ENCODE measurements around the gene RPS18. TPM values are rescaled to one million over a fixed set of nuclear protein-coding genes. Genes with fewer than 3 reads are reported as not detected.

The RPS18 gene
- polyA plus RNA-seq, 3 donors = 2,430 to 3,295 (median 2,894) TPM

- Mint-ChIP-seq H3K9me3 (peaks cover 0 to 6% (median 1%) of the 10 kb centered on the region in 7 donors), H3K36me3 (peaks cover 27 to 50% of the 10 kb centered on the region in 2 donors), H3K27me3 (ENCODE audit: low read depth in 3 of 3) (peaks cover 0 to 1% (median 0%) of the 10 kb centered on the region in 3 donors), H3K4me3 (peak overlapping the region; percentile 98), H3K27ac (peak overlapping the region; percentile 95 to 100 (median 99)), H3K4me1 (peaks cover 59% of the 10 kb centered on the region)
- Histone ChIP-seq H3K27me3 (ENCODE audit: control insufficient read depth in 2 of 2, insufficient read depth in 2 of 2, low read length in 2 of 2) (no peaks in the 10 kb centered on the region), H3K9ac (ENCODE audit: insufficient read depth, low read length, poor library complexity, severe bottlenecking) (peak overlapping the region; percentile 98), H3K4me1 (ENCODE audit: control insufficient read depth in 1 of 2, insufficient read depth in 2 of 2, low read length in 2 of 2) (peaks cover 53 to 58% of the 10 kb centered on the region in 2 donors), H4K20me1 (ENCODE audit: insufficient read depth, low read length) (peaks cover 59% of the 10 kb centered on the region), H3K4me3 (replicated peaks in 1 of 3; ENCODE audit: low read depth in 2 of 3, low read length in 3 of 3) (peak overlapping the region; percentile 75 to 98 (median 96)), H3K4me2 (replicated peaks; ENCODE audit: extremely low read depth, low read length, poor library complexity, severe bottlenecking) (peak overlapping the region; percentile 90), H3K79me2 (ENCODE audit: insufficient read depth, low read length) (peaks cover 85% of the 10 kb centered on the region), H2AFZ (ENCODE audit: insufficient read depth, low read depth, low read length, poor library complexity, severe bottlenecking) (peak overlapping the region; percentile 55), H3K9me3 (replicated peaks in 1 of 2; ENCODE audit: control insufficient read depth in 1 of 2, insufficient read depth in 1 of 2, low read length in 2 of 2) (no peaks in the 10 kb centered on the region), H3K27ac (ENCODE audit: low read depth in 1 of 2, low read length in 2 of 2) (peak overlapping the region; percentile 98 to 100), H3K36me3 (replicated peaks in 1 of 2; ENCODE audit: control insufficient read depth in 1 of 2, insufficient read depth in 2 of 2, low read length in 2 of 2) (peaks cover 13 to 35% of the 10 kb centered on the region in 2 donors)
- intact Hi-C loops (cut with micrococcal nuclease) = loop anchor here in 1 of 2 donors (10.0 kb wide), 1 partner anchor 100 kb away; the partner anchor contains the start of genes CUTA and PHF1
- no CpG with 5 or more reads among the region's 10 CpGs for whole genome bisulfite sequencing (ENCODE audit: insufficient coverage)
- TF ChIP-seq, protein P1, sequence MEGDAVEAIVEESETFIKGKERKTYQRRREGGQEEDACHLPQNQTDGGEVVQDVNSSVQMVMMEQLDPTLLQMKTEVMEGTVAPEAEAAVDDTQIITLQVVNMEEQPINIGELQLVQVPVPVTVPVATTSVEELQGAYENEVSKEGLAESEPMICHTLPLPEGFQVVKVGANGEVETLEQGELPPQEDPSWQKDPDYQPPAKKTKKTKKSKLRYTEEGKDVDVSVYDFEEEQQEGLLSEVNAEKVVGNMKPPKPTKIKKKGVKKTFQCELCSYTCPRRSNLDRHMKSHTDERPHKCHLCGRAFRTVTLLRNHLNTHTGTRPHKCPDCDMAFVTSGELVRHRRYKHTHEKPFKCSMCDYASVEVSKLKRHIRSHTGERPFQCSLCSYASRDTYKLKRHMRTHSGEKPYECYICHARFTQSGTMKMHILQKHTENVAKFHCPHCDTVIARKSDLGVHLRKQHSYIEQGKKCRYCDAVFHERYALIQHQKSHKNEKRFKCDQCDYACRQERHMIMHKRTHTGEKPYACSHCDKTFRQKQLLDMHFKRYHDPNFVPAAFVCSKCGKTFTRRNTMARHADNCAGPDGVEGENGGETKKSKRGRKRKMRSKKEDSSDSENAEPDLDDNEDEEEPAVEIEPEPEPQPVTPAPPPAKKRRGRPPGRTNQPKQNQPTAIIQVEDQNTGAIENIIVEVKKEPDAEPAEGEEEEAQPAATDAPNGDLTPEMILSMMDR (IDR thresholded peaks at IDR 0.05) = no peak
- DNase-seq = peak; percentile 82 to 92 (median 87)
Measured at GRCh38 chr6:33314515-33314942, 42.7 kb downstream of the RPS18 start.

DNA sequence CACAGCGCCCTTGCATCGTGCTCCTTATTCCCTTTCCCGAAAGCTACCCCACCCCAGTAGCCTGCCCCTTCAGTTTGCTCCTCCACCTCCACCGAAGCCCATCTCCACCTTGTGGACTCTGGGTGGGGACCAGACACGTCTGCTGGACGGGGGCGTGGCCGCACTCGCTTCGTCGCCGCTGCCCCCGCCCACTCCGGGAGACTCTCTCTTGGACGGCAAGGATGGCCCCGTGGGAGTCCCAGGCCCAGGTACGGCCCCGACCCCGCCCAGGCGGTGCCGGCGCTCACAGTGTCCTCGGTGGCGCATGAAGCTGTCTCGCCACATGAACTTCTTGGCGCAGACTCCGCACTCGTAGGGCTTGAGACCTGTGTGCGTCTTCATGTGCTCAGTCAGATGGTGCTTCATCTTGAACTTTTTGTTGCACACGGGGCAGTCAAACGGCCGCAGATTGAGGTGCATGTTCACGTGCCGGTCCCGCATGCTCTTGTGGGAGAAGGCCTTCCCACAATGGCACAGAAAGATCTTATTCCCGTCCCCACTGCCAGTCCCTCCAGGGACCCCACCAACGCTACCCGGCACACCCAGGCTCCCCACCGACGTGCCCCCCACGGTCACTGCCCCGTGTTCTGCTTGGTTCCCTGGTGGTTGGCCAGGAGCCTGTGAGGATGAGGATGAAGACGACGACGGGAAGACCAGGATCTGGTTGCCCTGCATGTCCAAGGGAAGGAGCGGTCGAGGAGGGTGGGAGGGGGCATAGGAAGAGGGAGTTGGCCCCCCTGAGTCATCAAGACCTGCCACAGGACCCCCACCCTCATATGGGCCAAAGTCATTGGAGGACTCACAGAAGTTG lies 43.3 kb downstream of the RPS18 start:
- Histone ChIP-seq H3K27ac (ENCODE audit: low read depth in 1 of 2, low read length in 2 of 2) (peak overlapping the region; percentile 98 to 100), H3K36me3 (replicated peaks in 1 of 2; ENCODE audit: control insufficient read depth in 1 of 2, insufficient read depth in 2 of 2, low read length in 2 of 2) (peaks cover 19 to 37% of the 10 kb centered on the region in 2 donors), H2AFZ (ENCODE audit: insufficient read depth, low read depth, low read length, poor library complexity, severe bottlenecking) (peak overlapping the region; percentile 55), H3K9ac (ENCODE audit: insufficient read depth, low read length, poor library complexity, severe bottlenecking) (peak overlapping the region; percentile 98), H4K20me1 (ENCODE audit: insufficient read depth, low read length) (peaks cover 59% of the 10 kb centered on the region), H3K9me3 (replicated peaks in 1 of 2; ENCODE audit: control insufficient read depth in 1 of 2, insufficient read depth in 1 of 2, low read length in 2 of 2) (no peaks in the 10 kb centered on the region), H3K4me1 (ENCODE audit: control insufficient read depth in 1 of 2, insufficient read depth in 2 of 2, low read length in 2 of 2) (peaks cover 53 to 64% of the 10 kb centered on the region in 2 donors), H3K79me2 (ENCODE audit: insufficient read depth, low read length) (peaks cover 85% of the 10 kb centered on the region), H3K27me3 (ENCODE audit: control insufficient read depth in 2 of 2, insufficient read depth in 2 of 2, low read length in 2 of 2) (no peaks in the 10 kb centered on the region), H3K4me3 (replicated peaks in 1 of 3; ENCODE audit: low read depth in 2 of 3, low read length in 3 of 3) (peak overlapping the region; percentile 75 to 98 (median 96)), H3K4me2 (replicated peaks; ENCODE audit: extremely low read depth, low read length, poor library complexity, severe bottlenecking) (peak overlapping the region; percentile 90)
- Mint-ChIP-seq H3K27me3 (ENCODE audit: low read depth in 3 of 3) (peaks cover 0 to 1% (median 0%) of the 10 kb centered on the region in 3 donors), H3K36me3 (peaks cover 33 to 50% of the 10 kb centered on the region in 2 donors), H3K27ac (peak overlapping the region; percentile 95 to 100 (median 99)), H3K9me3 (peaks cover 0 to 6% (median 1%) of the 10 kb centered on the region in 7 donors), H3K4me1 (peaks cover 66% of the 10 kb centered on the region), H3K4me3 (peak overlapping the region; percentile 98)
- TF ChIP-seq, protein P1 (IDR thresholded peaks at IDR 0.05) = no peak
- 56% methylated on average over 39 of the region's 47 CpGs for WGBS (ENCODE audit: insufficient coverage)
- peak in 1 of 3 donors; percentile 23 for DNase-seq
- intact Hi-C loops (cut with micrococcal nuclease) = loop anchor here in 1 of 2 donors (10.0 kb wide), 1 partner anchor 100 kb away; the partner anchor contains the start of genes CUTA and PHF1
